ENCODE data around the gene BATF2. TPM values are rescaled to one million over a fixed set of nuclear protein-coding genes. Genes with fewer than 3 reads are reported as not detected.
"Not testable (repeated sequence)": the region's sequence is repeated elsewhere in the genome, so short reads cannot be mapped to it uniquely, and the experiment has no call there.

The BATF2 gene
- total RNA-seq, 2 experiments from 2014 or later = 0.50 to 0.99 TPM

- Mint-ChIP-seq H3K4me3 (no peak overlapping the region), H3K36me3 (ENCODE audit: low read depth) (peaks cover 4% of the 10 kb centered on the region), H3K27me3 (ENCODE audit: low read depth) (no peaks in the 10 kb centered on the region), H3K4me1 (ENCODE audit: low read depth) (peaks cover 14% of the 10 kb centered on the region), H3K9me3 (ENCODE audit: insufficient read depth) (no peaks in the 10 kb centered on the region), H3K27ac (no peak overlapping the region)
- ATAC-seq (no peak), DNase-seq (no peak)
- POLR2A ChIA-PET = no interaction called here
- CTCF ChIA-PET = interaction anchor here (0.6 to 2.0 kb wide), 3 partner anchors 18 to 298 kb away, joined by 3 to 7 read pairs (median 3); partner anchors contain the start of gene ARL2
Observed at GRCh38 chr11:65032216-65032615, 35.4 kb upstream of the BATF2 start.

DNA sequence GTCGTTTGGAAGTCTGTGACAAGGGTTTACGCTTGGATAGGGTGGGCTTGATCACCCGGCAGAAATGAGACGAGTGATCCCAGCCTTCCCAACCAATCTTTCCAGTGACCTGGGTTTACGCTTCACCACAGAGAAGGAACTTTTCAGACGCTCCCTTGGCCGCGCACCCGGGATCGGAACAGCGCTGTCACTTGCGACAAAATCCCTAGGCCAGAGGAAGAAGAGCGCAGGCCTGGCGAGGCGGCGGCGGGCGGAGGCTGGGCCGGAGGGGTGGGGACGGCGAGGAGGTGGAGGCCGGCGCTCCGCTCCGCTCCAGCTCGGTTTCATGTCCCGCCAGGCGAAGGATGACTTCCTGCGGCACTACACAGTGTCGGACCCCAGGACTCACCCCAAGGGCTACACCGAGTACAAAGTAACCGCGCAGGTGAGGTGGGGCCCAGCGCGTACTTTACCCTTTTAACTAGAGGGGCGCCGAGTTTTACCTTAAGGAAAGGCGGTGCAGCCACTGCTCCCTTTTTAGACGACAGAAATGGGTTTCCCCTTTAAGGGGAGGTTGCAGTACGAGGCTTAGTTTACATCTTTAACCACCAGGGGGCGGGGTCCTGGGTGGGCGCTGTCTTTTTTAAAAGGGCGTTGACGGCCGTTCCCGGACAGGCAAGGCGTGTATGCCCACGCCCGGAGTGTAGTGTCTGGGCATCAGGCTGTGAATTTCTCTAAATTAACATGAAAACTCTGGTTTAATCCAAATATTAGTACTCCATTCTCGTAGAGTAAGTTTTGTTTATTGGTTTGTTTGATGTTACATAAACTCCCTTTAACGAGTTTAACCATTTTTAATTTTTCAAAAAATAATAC, 30.7 kb upstream of the BATF2 start, which contains the start of gene SNX15:
SNX15 (plus strand) TSS at position 227 of the 855 bp plus-strand sequence; CDS start at position 326, 99 bp downstream.
- Mint-ChIP-seq H3K27me3 (ENCODE audit: low read depth) (peaks cover 2% of the 10 kb centered on the region), H3K27ac (peak within 1 kb of the TSS; percentile 91), H3K4me3 (peak within 1 kb of the TSS; percentile 75), H3K9me3 (ENCODE audit: insufficient read depth) (no peaks in the 10 kb centered on the region), H3K4me1 (ENCODE audit: low read depth) (peaks cover 22% of the 10 kb centered on the region), H3K36me3 (ENCODE audit: low read depth) (peaks cover 5% of the 10 kb centered on the region)
- ATAC-seq = peak; percentile 92
- CTCF ChIA-PET = interaction anchor here (0.8 to 5.9 kb wide), 7 partner anchors 13 to 179 kb away, joined by 3 to 47 read pairs (median 4); partner anchors contain the start of genes ARL2 and SAC3D1
- peak; percentile 96 for DNase-seq
- POLR2A ChIA-PET = interaction anchor here (1.0 to 4.2 kb wide), 3 partner anchors 13 to 83 kb away, joined by 3 to 15 read pairs (median 7); partner anchors contain the start of genes ARL2 and SAC3D1

- ChIA-PET CTCF (interaction anchor here (1.1 to 5.9 kb wide), 5 partner anchors 13 to 179 kb away, joined by 3 to 47 read pairs (median 4); partner anchors contain the start of genes ARL2 and SAC3D1), POLR2A (interaction anchor here (1.0 to 4.2 kb wide), 3 partner anchors 12 to 84 kb away, joined by 3 to 15 read pairs (median 7); partner anchors contain the start of genes ARL2 and SAC3D1)
- no peaks in the 10 kb centered on the region for H3K9me3 Mint-ChIP-seq (ENCODE audit: insufficient read depth)
- DNase-seq (no peak), ATAC-seq (no peak)
- H3K27ac Mint-ChIP-seq = peak overlapping the region; percentile 91
- peaks cover 2% of the 10 kb centered on the region for H3K27me3 Mint-ChIP-seq (ENCODE audit: low read depth)
- peak overlapping the region; percentile 75 for H3K4me3 Mint-ChIP-seq
- peaks cover 9% of the 10 kb centered on the region for H3K36me3 Mint-ChIP-seq (ENCODE audit: low read depth)
- peaks cover 26% of the 10 kb centered on the region for H3K4me1 Mint-ChIP-seq (ENCODE audit: low read depth)
Observed at GRCh38 chr11:65026810-65027209, 30.0 kb upstream of the BATF2 start.

DNA sequence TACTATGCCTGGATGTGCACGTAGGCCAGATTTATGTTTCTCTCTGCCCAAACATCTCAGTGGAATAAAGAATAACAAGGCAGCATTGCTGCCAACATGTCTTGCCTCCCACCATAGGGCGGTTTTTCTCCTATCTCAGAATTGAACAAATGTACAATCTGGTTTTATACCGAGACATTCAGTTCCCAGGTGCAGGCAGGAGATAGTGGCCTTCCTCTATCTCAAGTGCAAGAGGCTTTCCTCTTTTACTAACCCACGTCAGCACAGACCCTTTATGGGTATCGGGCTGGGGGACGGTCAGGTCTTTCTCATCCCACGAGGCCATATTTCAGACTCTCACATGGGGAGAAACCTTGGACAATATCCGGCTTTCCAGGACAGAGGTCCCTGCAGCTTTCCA, 26.7 kb upstream of the BATF2 start:
- H3K27ac Mint-ChIP-seq; POLR2A ChIA-PET; H3K4me3 Mint-ChIP-seq; DNase-seq; H3K27me3 Mint-ChIP-seq (ENCODE audit: low read depth); H3K9me3 Mint-ChIP-seq (ENCODE audit: insufficient read depth); ATAC-seq; CTCF ChIA-PET: not testable (repeated sequence)
- Mint-ChIP-seq H3K4me1 (ENCODE audit: low read depth) (peaks cover 34% of the 10 kb centered on the region), H3K36me3 (ENCODE audit: low read depth) (peaks cover 21% of the 10 kb centered on the region)

DNA sequence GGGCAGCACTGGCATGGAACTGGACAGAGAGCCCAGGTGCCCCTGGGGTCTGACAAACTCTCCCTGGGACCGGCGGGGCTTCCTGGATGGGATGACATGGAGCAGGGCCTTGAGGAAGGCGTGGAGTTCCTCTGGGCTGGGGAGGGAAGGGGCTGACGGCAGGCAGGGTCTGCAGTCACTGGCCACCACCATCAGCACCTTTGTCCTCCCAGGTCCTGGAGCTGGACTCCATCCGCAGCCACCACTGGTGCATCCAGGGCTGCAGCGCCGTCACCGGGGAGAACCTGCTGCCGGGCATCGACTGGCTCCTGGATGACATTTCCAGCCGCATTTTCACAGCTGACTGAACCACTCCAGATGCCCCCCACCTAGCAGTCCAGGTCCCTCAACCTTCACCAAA, 24.7 kb upstream of the BATF2 start:
- Mint-ChIP-seq H3K27ac (peak overlapping the region; percentile 43), H3K36me3 (ENCODE audit: low read depth) (peaks cover 35% of the 10 kb centered on the region), H3K27me3 (ENCODE audit: low read depth) (peaks cover 2% of the 10 kb centered on the region), H3K9me3 (ENCODE audit: insufficient read depth) (no peaks in the 10 kb centered on the region), H3K4me1 (ENCODE audit: low read depth) (peaks cover 22% of the 10 kb centered on the region), H3K4me3 (no peak overlapping the region)
- ChIA-PET CTCF (no interaction called here), POLR2A (interaction anchor here (1.0 kb wide), 1 partner anchor 8 kb away, joined by 6 read pairs; no protein-coding TSS in a partner anchor)
- no peak for ATAC-seq
- DNase-seq = no peak

- CTCF ChIA-PET = no interaction called here
- Mint-ChIP-seq H3K36me3 (ENCODE audit: low read depth) (peaks cover 38% of the 10 kb centered on the region), H3K4me3 (no peak overlapping the region), H3K9me3 (ENCODE audit: insufficient read depth) (no peaks in the 10 kb centered on the region), H3K4me1 (ENCODE audit: low read depth) (peaks cover 26% of the 10 kb centered on the region), H3K27me3 (ENCODE audit: low read depth) (peaks cover 2% of the 10 kb centered on the region), H3K27ac (peak overlapping the region; percentile 43)
- ATAC-seq = peak; percentile 57
- DNase-seq = peak; percentile 53
- POLR2A ChIA-PET = interaction anchor here (1.0 kb wide), 1 partner anchor 9 kb away, joined by 6 read pairs; no protein-coding TSS in a partner anchor
Observed at GRCh38 chr11:65021003-65021402, 24.2 kb upstream of the BATF2 start.

- POLR2A ChIA-PET = no interaction called here
- H3K9me3 Mint-ChIP-seq (ENCODE audit: insufficient read depth) = no peaks in the 10 kb centered on the region
- no peak overlapping the region for H3K27ac Mint-ChIP-seq
- H3K27me3 Mint-ChIP-seq (ENCODE audit: low read depth) = no peaks in the 10 kb centered on the region
- CTCF ChIA-PET = no interaction called here
- H3K4me1 Mint-ChIP-seq (ENCODE audit: low read depth) = peaks cover 31% of the 10 kb centered on the region
- ATAC-seq = no peak
- no peak overlapping the region for H3K4me3 Mint-ChIP-seq
- DNase-seq = no peak
- H3K36me3 Mint-ChIP-seq (ENCODE audit: low read depth) = peaks cover 38% of the 10 kb centered on the region
Observed at GRCh38 chr11:65019824-65020223, 23.1 kb upstream of the BATF2 start.

DNA sequence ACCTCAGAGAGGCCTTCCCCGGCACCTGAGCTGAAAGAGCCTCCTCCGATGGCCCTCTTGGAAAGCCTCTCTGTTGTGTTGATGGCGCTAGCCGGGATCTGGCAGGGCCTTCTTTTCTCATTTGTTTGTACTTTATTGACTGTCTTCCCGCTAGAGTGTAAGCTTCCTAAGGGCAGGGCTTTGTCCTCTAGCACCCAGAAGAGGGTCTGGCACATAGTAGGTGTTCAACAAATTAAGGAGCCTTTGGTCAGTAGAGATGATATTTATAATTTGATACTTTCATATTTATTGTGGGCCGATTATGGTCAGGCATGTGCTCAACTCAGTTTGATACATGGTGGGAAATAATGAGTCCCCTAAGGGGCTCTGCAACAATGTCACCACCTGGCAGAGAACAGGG, 21.2 kb upstream of the BATF2 start:
- no peaks in the 10 kb centered on the region for H3K27me3 Mint-ChIP-seq (ENCODE audit: low read depth)
- POLR2A ChIA-PET = interaction anchor here (1.6 kb wide), 1 partner anchor 23 kb away, joined by 6 read pairs; the partner anchor contains the start of gene SAC3D1
- no peak overlapping the region for H3K4me3 Mint-ChIP-seq
- H3K36me3 Mint-ChIP-seq (ENCODE audit: low read depth) = peaks cover 38% of the 10 kb centered on the region
- no peak overlapping the region for H3K27ac Mint-ChIP-seq
- ATAC-seq (no peak), DNase-seq (no peak)
- no peaks in the 10 kb centered on the region for H3K9me3 Mint-ChIP-seq (ENCODE audit: insufficient read depth)
- H3K4me1 Mint-ChIP-seq (ENCODE audit: low read depth) = peaks cover 39% of the 10 kb centered on the region
- CTCF ChIA-PET = interaction anchor here (1.5 kb wide), 1 partner anchor 94 kb away, joined by 5 read pairs; the partner anchor contains the start of gene TM7SF2

DNA sequence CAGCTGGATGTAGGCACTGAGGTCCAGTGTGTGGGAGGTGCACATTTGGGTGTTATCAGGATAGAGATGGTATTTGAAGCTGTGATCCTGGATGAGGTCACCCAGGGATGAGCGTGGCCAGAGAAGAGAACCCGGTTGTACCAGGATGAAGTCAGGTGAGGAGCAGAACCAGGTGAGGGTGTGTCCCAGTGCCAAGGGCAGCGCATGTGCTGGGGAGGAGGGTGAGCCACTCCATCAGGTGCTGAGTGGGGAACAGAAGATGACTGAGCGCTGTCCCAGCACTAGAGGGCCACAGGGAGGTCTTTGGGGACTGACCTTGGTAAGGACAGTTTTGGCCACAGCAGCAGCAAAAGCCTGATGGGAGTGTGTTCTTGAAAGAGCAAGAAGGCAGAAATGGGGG, 19.9 kb upstream of the BATF2 start:
- CTCF ChIA-PET = no interaction called here
- ATAC-seq (no peak), DNase-seq (no peak)
- POLR2A ChIA-PET = no interaction called here
- Mint-ChIP-seq H3K4me1 (ENCODE audit: low read depth) (peaks cover 37% of the 10 kb centered on the region), H3K9me3 (ENCODE audit: insufficient read depth) (no peaks in the 10 kb centered on the region), H3K27me3 (ENCODE audit: low read depth) (no peaks in the 10 kb centered on the region), H3K4me3 (no peak overlapping the region), H3K36me3 (ENCODE audit: low read depth) (peaks cover 33% of the 10 kb centered on the region), H3K27ac (peak overlapping the region; percentile 29)

DNA sequence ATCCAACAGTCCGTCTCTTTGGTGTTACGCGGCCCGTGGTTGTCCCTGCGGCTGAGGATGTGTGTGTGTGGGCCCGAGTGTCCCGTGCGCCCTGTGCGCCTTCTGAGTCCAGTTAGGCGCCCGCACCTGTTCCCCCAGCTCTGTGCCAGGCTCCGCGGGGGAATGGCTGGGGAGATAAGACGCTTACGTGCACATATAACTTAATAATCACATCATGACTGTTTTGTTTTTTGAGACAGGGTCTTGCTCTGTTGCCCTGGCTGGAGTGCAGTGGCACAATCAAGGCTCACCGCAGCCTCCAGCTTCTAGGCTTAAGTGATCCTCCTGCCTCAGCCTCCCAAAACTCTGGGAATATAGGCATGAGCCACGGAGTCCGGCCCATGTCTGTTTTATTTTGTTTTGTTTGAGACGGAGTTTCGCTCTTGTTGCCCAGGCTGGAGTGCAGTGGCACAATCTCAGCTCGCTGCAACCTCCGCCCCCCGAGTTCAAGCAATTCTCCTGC, 18.0 kb upstream of the BATF2 start:
- no peak for DNase-seq
- POLR2A ChIA-PET = interaction anchor here (1.0 to 3.2 kb wide), 10 partner anchors 13 to 204 kb away, joined by 3 to 14 read pairs (median 6); partner anchors contain the start of genes CDCA5, FAU, MRPL49 and PPP2R5B
- Mint-ChIP-seq H3K4me1 (ENCODE audit: low read depth) (peaks cover 27% of the 10 kb centered on the region), H3K9me3 (ENCODE audit: insufficient read depth) (no peaks in the 10 kb centered on the region), H3K27ac (peak overlapping the region; percentile 95), H3K4me3 (peak overlapping the region; percentile 91), H3K27me3 (ENCODE audit: low read depth) (no peaks in the 10 kb centered on the region), H3K36me3 (ENCODE audit: low read depth) (peaks cover 27% of the 10 kb centered on the region)
- CTCF ChIA-PET = interaction anchor here (0.7 to 4.3 kb wide), 35 partner anchors 12 to 240 kb away, joined by 3 to 47 read pairs (median 6); partner anchors contain the start of genes BATF2, CDC42BPG, CDCA5 and FAU
- ATAC-seq = no peak

- Mint-ChIP-seq H3K9me3 (ENCODE audit: insufficient read depth) (no peaks in the 10 kb centered on the region), H3K27ac (peak within 1 kb of the TSS; percentile 95), H3K36me3 (ENCODE audit: low read depth) (peaks cover 22% of the 10 kb centered on the region), H3K27me3 (ENCODE audit: low read depth) (no peaks in the 10 kb centered on the region), H3K4me3 (peak within 1 kb of the TSS; percentile 91), H3K4me1 (ENCODE audit: low read depth) (peaks cover 25% of the 10 kb centered on the region)
- ATAC-seq = peak; percentile 86
- peak; percentile 89 for DNase-seq
- POLR2A ChIA-PET = interaction anchor here (1.2 to 3.2 kb wide), 10 partner anchors 13 to 203 kb away, joined by 3 to 14 read pairs (median 6); partner anchors contain the start of genes CDCA5, FAU, MRPL49 and PPP2R5B
- CTCF ChIA-PET = interaction anchor here (0.7 to 4.3 kb wide), 41 partner anchors 11 to 239 kb away, joined by 3 to 47 read pairs (median 5); partner anchors contain the start of genes BATF2, CDC42BPG, CDCA5 and FAU
Observed at GRCh38 chr11:65013888-65014725, 17.3 kb upstream of the BATF2 start, which contains the start of gene ARL2. ARL2 (plus strand) TSS chr11:65014160; CDS start chr11:65014208, 48 bp downstream.

Data from activated CD8-positive, alpha-beta T cell treated with anti-CD3 and anti-CD28 coated beads, Interleukin-2, amount 10 ng/mL, durations not matched to agents 7 days and 5 days (primary cell).